ENCODE measurements around the gene TBC1D32. TPM values are rescaled to one million over a fixed set of nuclear protein-coding genes. Genes with fewer than 3 reads are reported as not detected.
A peak's percentile ranks its signal among the peaks of the same experiment; 100 is the strongest.
"Not testable (repeated sequence)": the region's sequence is repeated elsewhere in the genome, so short reads cannot be mapped to it uniquely, and the experiment has no call there.

TBC1D32 gene
- total RNA-seq, 1 experiment from 2014 or later, result 10.2 TPM

- no peak overlapping the region for H3K27ac Mint-ChIP-seq (ENCODE audit: low read depth, unreplicated experiment)
Observed at GRCh38 chr6:121376411-121376810, 42.1 kb upstream of the TBC1D32 start.

DNA sequence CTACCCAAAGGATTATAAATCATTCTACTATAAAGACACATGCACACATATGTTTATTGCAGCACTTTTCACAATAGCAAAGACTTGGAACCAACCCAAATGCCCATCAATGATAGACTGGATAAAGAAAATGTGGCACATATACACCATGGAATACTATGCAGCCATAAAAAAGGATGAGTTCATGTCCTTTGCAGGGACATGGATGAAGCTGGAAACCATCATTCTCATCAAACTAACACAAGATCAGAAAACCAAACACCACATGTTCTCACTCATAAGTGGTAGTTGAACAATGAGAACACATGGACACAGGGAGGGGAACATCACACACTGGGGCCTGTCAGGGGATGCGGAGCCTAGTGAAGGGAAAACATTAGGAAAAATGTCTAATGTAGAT, 39.9 kb upstream of the TBC1D32 start:
- H3K27ac Mint-ChIP-seq (ENCODE audit: low read depth, unreplicated experiment); H3K36me3 Mint-ChIP-seq (ENCODE audit: insufficient read depth, unreplicated experiment); POLR2A ChIA-PET; H3K9me3 Mint-ChIP-seq (ENCODE audit: unreplicated experiment); H3K4me3 Mint-ChIP-seq (ENCODE audit: unreplicated experiment); DNase-seq (ENCODE audit: unreplicated experiment); intact Hi-C loops (cut with micrococcal nuclease); H3K27me3 Mint-ChIP-seq (ENCODE audit: insufficient read depth, unreplicated experiment); BruUV-seq (replicated peaks); H3K4me1 Mint-ChIP-seq (ENCODE audit: insufficient read depth, unreplicated experiment); CTCF ChIA-PET: not testable (repeated sequence)

More at GRCh38 chr6:121376411-121376810, 42.1 kb upstream of the TBC1D32 start:
- H3K9me3 Mint-ChIP-seq (ENCODE audit: unreplicated experiment), result peaks cover 4% of the 10 kb centered on the region
- CTCF ChIA-PET, result interaction anchor here (0.6 to 0.8 kb wide), 2 partner anchors 10 to 584 kb away, joined by 3 to 4 read pairs; no protein-coding TSS in a partner anchor
- no peaks in the 10 kb centered on the region for H3K36me3 Mint-ChIP-seq (ENCODE audit: insufficient read depth, unreplicated experiment)
- H3K4me1 Mint-ChIP-seq (ENCODE audit: insufficient read depth, unreplicated experiment), result no peaks in the 10 kb centered on the region
- POLR2A ChIA-PET, result interaction anchor here (1.0 kb wide), 1 partner anchor 771 kb away, joined by 6 read pairs; no protein-coding TSS in a partner anchor
- H3K4me3 Mint-ChIP-seq (ENCODE audit: unreplicated experiment), result no peak overlapping the region
- DNase-seq (ENCODE audit: unreplicated experiment), result no peak
- no peaks in the 10 kb centered on the region for H3K27me3 Mint-ChIP-seq (ENCODE audit: insufficient read depth, unreplicated experiment)
- no peak for TF ChIP-seq CTCF (IDR thresholded peaks at IDR 0.05; ENCODE audit: unreplicated experiment)
- no TSS peak for BruUV-seq (replicated peaks)
- intact Hi-C loops (cut with micrococcal nuclease), result no loop called here

GRCh38 chr6:121365536-121366521, 31.5 kb upstream of the TBC1D32 start:
- intact Hi-C loops (cut with micrococcal nuclease), result no loop called here
- no TSS peak for BruUV-seq (replicated peaks)
- Mint-ChIP-seq H3K4me3 (ENCODE audit: unreplicated experiment) (no peak overlapping the region), H3K9me3 (ENCODE audit: unreplicated experiment) (no peaks in the 10 kb centered on the region), H3K27ac (ENCODE audit: low read depth, unreplicated experiment) (no peak overlapping the region), H3K36me3 (ENCODE audit: insufficient read depth, unreplicated experiment) (no peaks in the 10 kb centered on the region), H3K27me3 (ENCODE audit: insufficient read depth, unreplicated experiment) (peaks cover 7% of the 10 kb centered on the region), H3K4me1 (ENCODE audit: insufficient read depth, unreplicated experiment) (no peaks in the 10 kb centered on the region)
- CTCF ChIA-PET, result interaction anchor here (0.7 to 1.3 kb wide), 3 partner anchors 11 to 49 kb away, joined by 3 read pairs; no protein-coding TSS in a partner anchor
- TF ChIP-seq CTCF (IDR thresholded peaks at IDR 0.05; ENCODE audit: unreplicated experiment), result no peak
- DNase-seq (ENCODE audit: unreplicated experiment), result peak; percentile 24
- POLR2A ChIA-PET, result no interaction called here

GRCh38 chr6:121356575-121356974, 22.3 kb upstream of the TBC1D32 start:
- CTCF ChIA-PET, result interaction anchor here (0.5 kb wide), 1 partner anchor 14 kb away, joined by 3 read pairs; no protein-coding TSS in a partner anchor
- intact Hi-C loops (cut with micrococcal nuclease), result no loop called here
- POLR2A ChIA-PET, result interaction anchor here (0.6 kb wide), 1 partner anchor 403 kb away, joined by 4 read pairs; no protein-coding TSS in a partner anchor
- Mint-ChIP-seq H3K4me1 (ENCODE audit: insufficient read depth, unreplicated experiment) (no peaks in the 10 kb centered on the region), H3K4me3 (ENCODE audit: unreplicated experiment) (no peak overlapping the region), H3K27ac (ENCODE audit: low read depth, unreplicated experiment) (no peak overlapping the region), H3K27me3 (ENCODE audit: insufficient read depth, unreplicated experiment) (no peaks in the 10 kb centered on the region), H3K36me3 (ENCODE audit: insufficient read depth, unreplicated experiment) (no peaks in the 10 kb centered on the region), H3K9me3 (ENCODE audit: unreplicated experiment) (no peaks in the 10 kb centered on the region)
- peak; percentile 12 for TF ChIP-seq CTCF (IDR thresholded peaks at IDR 0.05; ENCODE audit: unreplicated experiment)
- no TSS peak for BruUV-seq (replicated peaks)
- DNase-seq (ENCODE audit: unreplicated experiment), result no peak

Data from MCF 10A (cell line).